Body of pancreas (tissue), 4 donors: ENCODE results near the gene GSC2. TPM values are rescaled to one million over a fixed set of nuclear protein-coding genes. Genes with fewer than 3 reads are reported as not detected.
A peak's percentile ranks its signal among the peaks of the same experiment; 100 is the strongest.

Source experiments
- ATAC-seq: fragments of 150-250 bp; one replicate; pipeline ENCODE4 v1.9.1; 2016
- DNase-seq, 4 donors: peaks; one replicate each; pipeline ENCODE4 v3.0.0-alpha.2; 2019
- H3K27ac ChIP-seq, 4 donors: fragments of 200-600 bp; sonication (generic); 1 replicate in 3 of 4; 2 replicates in 1 of 4; pipeline versions ENCODE4 v1.5.1 to v1.6.1; 2016 to 2019; ENCODE audit warnings: mild to moderate bottlenecking in 1 of 4, mixed read lengths in 1 of 4, moderate library complexity in 1 of 4
- H3K27me3 ChIP-seq, 2 donors: fragments of 200-600 bp; sonication (generic); one replicate each; pipeline ENCODE4 v1.6.0; 2016; ENCODE audit warnings: mild to moderate bottlenecking in 1 of 2
- H3K36me3 ChIP-seq, 2 donors: fragments of 200-600 bp; sonication (generic); replicated peaks in 1 of 2; 2 replicates each; pipeline ENCODE4 v1.5.1; 2016; ENCODE audit warnings: low read depth in 2 of 2; ENCODE audit not compliant: insufficient read depth in 1 of 2
- H3K4me1 ChIP-seq: fragments of 200-600 bp; sonication (generic); one replicate; pipeline ENCODE4 v1.6.0; 2016
- H3K4me3 ChIP-seq, 2 donors: fragments of 200-600 bp; sonication (generic); 1 replicate in 1 of 2; 2 replicates in 1 of 2; pipeline ENCODE4 v1.5.1; 2016 to 2019
- H3K9me3 ChIP-seq, 3 donors: fragments of 200-600 bp; sonication (generic); 1 replicate in 2 of 3; 2 replicates in 1 of 3; pipeline ENCODE4 v1.5.1; 2016
- CTCF ChIP-seq, 7 experiments: fragments of 450-650 bp in 4 of 7; fragments of 200-600 bp in 3 of 7; sonication (generic) in 3 of 7; IDR thresholded peaks; one replicate each; pipeline ENCODE4 v1.5.1; 2016 to 2019; ENCODE audit warnings: antibody characterized with exemption in 7 of 7
- POLR2A ChIP-seq, 3 donors: fragments of 450-650 bp; IDR thresholded peaks; one replicate each; pipeline ENCODE4 v1.6.1; 2016; ENCODE audit warnings: antibody characterized with exemption in 3 of 3, mild to moderate bottlenecking in 2 of 3
- WGBS, 2 donors: methylation state at CpG; one replicate each; pipeline ENCODE4 v1.1.5; 2017; 5-methylcytosine and 5-hydroxymethylcytosine counted together
- intact Hi-C: fragments of 100-400 bp; cut with DNase I; formaldehyde crosslinking; loops from one replicate; pipeline ENCODE4 v1.15.1; 2023
- total RNA-seq, 2 donors: library from RNA; depleted of rRNA; stranded (reverse); fragments of >200 nt; gene quantifications; one replicate each; pipeline ENCODE4 v1.1.0, GENCODE V29; 2016

GSC2 gene
- total RNA-seq, 2 donors from 2014 or later, result not detected

DNA sequence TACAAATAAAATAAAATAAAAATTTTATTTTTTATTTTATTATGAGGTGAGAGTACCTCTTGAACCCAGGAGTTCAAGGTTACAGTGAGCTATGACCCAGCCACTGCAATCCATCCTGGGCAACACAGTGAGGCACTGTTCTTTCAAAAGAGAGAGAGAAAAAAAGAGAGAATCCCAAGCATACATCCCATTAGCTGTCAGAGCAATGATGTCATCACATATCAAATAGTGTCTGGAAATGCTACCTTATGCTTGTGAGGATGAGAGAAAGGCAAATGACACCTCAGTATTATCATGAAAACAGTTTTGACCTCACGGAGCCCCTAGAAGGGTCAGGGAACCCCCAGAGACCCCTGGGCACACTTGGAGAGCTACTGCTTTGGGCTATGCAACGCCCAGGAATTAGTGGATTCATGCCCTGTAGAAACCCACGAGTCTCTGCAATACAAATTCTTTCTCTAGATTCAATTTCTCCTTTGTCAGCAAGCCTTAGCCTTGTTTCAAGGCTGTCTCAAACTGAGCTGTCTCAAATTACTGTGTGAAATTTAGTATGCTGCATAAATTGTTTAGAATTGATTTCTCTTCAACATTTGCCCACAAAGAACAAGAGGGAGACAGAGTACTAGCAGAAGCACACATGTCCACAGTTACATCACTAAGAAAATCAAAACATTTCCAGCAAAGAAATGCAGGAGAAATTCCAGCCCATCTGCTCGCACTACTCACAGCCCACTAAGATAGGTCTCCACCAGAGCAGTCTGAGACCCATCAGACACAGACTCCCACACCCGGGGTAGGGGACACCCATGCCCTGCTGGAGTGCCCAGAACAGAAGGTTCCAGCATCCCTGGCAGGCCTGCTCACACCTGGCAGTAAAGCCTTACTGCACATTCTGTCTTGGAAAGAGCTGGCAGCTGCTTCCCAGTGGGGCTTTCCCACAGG is 45.9 kb downstream of the GSC2 start:
- H3K4me1 ChIP-seq, result peaks cover 85% of the 10 kb centered on the region

DNA sequence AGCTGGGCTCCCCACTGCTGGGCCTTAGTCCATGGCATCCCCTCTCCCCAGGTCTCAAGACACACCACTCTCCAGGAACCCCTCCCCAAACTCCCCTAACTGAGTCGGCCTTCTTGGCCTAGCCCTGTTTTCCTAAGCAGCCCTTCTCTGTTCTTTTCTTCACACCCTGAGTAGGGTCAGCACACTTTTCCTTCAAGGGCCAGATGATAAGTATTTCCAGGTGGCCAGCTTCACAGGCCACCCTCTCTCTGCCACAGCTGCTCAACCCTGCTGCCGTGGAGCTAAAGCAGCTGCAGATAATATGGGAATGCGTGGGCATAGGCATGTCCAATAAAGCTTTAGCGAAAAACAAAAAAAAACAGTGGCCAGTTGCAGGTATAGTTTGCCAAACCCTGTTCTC is 51.9 kb downstream of the GSC2 start:
- peak; percentile 73 to 88 (median 82) for DNase-seq
- Histone ChIP-seq H3K4me1 (peaks cover 51% of the 10 kb centered on the region), H3K36me3 (no peaks in the 10 kb centered on the region), H3K27me3 (no peaks in the 10 kb centered on the region), H3K4me3 (no peak overlapping the region), H3K9me3 (no peaks in the 10 kb centered on the region), H3K27ac (peak overlapping the region; percentile 55 to 82 (median 73))
- no peak for TF ChIP-seq POLR2A (IDR thresholded peaks at IDR 0.05)
- TF ChIP-seq CTCF (IDR thresholded peaks at IDR 0.05), result no peak
- 36% methylated on average over 4 of the region's 4 CpGs for WGBS, 2 donors
- intact Hi-C loops, result no loop called here
- ATAC-seq, result peak; percentile 85

More for the DNA sequence above, 45.9 kb downstream of the GSC2 start:
- Histone ChIP-seq H3K9me3 (no peaks in the 10 kb centered on the region), H3K36me3 (no peaks in the 10 kb centered on the region), H3K4me3 (no peak overlapping the region), H3K27me3 (no peaks in the 10 kb centered on the region), H3K27ac (peak overlapping the region; percentile 60 to 83 (median 72))
- 41 to 42% methylated on average over 4 to 5 of the region's 5 CpGs for WGBS, 2 donors
- TF ChIP-seq CTCF (IDR thresholded peaks at IDR 0.05) (no peak), POLR2A (IDR thresholded peaks at IDR 0.05) (peak in 1 of 3 donors; percentile 17)
- ATAC-seq (peak; percentile 82), DNase-seq (peak; percentile 86 to 93 (median 92))
- intact Hi-C loops, result no loop called here

GRCh38 chr22:19097518-19097917 is 52.6 kb downstream of the GSC2 start:
- Histone ChIP-seq H3K9me3 (no peaks in the 10 kb centered on the region), H3K4me1 (peaks cover 45% of the 10 kb centered on the region), H3K4me3 (no peak overlapping the region), H3K36me3 (no peaks in the 10 kb centered on the region), H3K27ac (peak overlapping the region; percentile 55 to 82 (median 73)), H3K27me3 (no peaks in the 10 kb centered on the region)
- ATAC-seq (peak; percentile 70), DNase-seq (peak; percentile 57 to 74 (median 63))
- TF ChIP-seq POLR2A (IDR thresholded peaks at IDR 0.05) (no peak), CTCF (IDR thresholded peaks at IDR 0.05) (no peak)
- intact Hi-C loops, result no loop called here
- 35 to 52% methylated on average over 3 of the region's 3 CpGs for WGBS, 2 donors

Other genes with a start within 250 kb of the GSC2 start
- 10 to 100 TPM in 1 of 2 donors, 1 to 10 TPM in 1; 6.7 to 10.5 TPM for gene DGCR6, start 244.0 kb downstream of the GSC2 start, total RNA-seq
- 10 to 100 TPM in 1 of 2 donors, 1 to 10 TPM in 1; 1.0 to 11.5 TPM for gene PRODH, start 214.0 kb downstream of the GSC2 start, total RNA-seq
- gene DGCR2, start 27.9 kb downstream of the GSC2 start, total RNA-seq, result 10 to 100 TPM; 43.8 to 89.3 TPM
- gene TSSK2, start 19.0 kb downstream of the GSC2 start, total RNA-seq, result under 1 TPM in 1 of 2 donors, not detected in 1; 0.33 TPM
- 1 to 10 TPM; 4.6 to 7.3 TPM for gene ESS2, start 5.6 kb downstream of the GSC2 start, total RNA-seq
- gene SLC25A1, start 28.4 kb upstream of the GSC2 start, total RNA-seq, result 10 to 100 TPM; 39.7 to 87.0 TPM
- 1 to 10 TPM in 1 of 2 donors, under 1 TPM in 1; 0.66 to 2.3 TPM for gene CLTCL1, start 141.4 kb upstream of the GSC2 start, total RNA-seq